Activated CD8-positive, alpha-beta memory T cell treated with anti-CD3 and anti-CD28 coated beads, Interleukin-2, amount 50 U/mL, for 24 hours (primary cell): ENCODE data around the gene ACBD6.

Experiments used
- DNase-seq: peaks from one replicate; pipeline ENCODE4 v3.0.0-alpha.2; 2020; ENCODE audit errors: extremely low read depth

ACBD6 gene

DNA sequence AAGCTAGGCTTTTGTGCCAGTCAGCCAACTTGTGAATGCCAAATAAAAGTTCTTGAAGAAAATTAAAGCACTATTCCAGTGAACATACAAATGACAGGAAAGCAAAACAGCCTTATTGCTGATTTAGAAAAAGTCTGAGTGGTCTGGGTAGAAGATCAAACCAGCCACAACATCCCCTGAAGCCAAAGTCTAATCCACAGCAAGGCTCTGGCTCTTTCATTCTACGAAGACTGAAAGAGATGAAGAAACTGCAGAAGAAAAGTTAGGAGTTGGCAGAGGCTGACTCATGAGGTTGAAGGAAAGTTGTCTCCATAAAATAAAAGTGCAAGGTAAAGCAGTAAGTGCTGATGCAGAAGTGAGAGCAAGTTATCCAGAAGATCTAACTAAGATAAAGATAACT lies 206.4 kb downstream of the ACBD6 start:
- no peak for DNase-seq

DNA sequence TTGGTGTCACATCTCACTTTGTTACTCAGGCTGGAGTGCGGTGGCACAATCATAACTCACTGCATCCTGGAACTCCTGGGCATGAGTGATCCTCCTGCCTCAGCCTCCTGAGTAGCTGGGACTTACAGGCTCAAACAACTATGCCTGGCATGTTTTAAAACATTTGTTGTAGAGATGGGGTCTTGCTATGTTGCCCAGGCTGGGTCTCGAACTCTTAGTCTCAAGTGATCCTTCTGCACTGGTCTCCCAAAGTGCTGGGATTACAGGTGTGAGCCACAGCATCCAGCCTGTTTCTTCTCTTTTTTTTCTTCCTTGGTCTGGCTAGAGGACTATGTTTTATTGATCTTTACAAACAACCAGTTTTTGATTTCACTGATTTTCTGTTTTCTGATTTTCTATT lies 207.7 kb downstream of the ACBD6 start:
- no peak for DNase-seq

DNA sequence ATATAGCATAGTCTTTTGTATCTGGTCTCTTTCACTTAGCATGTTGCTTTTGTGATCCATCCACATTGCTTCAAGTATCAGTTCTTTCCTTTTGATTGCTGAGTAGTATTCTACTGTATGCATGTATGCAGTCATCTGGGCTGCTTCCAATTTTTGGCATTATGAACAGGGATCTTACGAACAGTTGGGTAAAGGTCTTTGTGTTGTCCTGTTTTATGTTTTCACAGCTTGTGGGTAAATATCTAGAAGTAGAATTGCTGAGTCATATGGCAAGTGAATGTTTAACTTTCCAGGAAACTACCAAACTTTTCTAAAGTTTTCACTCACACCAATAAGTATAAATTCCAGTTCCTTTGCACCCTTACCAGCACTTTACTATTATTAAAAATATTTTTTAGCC lies 211.4 kb downstream of the ACBD6 start:
- DNase-seq: no peak

DNA sequence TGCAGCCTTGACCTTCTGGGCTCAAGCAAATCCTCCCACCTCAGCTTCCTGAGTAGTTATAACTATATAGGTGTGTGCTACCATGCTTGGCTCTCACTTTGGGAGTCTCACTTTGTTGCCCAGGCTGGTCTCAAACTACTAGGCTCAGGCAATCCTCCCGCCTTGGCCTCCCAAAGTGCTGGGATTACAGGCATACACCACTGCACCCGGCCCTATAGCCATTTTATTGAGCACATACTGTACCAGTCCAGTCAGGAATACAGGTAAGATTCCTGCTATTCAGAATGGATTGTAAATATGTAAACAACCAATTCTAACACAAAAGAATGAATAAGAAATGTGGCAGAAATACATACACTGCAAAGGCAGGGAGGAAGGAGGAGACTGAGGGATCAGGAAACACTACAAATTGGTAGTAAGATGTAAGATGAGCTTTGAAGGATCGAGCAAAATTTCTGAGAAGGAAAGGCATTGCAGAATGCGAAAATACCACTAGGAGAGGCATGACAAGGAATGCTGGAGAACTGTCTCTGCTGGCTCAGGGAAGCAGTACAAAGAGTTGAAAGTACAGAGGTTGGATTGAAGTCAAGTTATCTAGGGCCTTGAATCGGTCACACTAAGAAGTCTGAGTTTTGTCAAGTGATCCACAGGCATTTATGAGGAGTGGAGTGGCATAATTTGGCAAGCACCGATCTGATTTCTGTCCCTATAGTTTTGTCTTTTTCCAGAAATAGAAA lies 211.9 kb downstream of the ACBD6 start:
- DNase-seq: no peak

DNA sequence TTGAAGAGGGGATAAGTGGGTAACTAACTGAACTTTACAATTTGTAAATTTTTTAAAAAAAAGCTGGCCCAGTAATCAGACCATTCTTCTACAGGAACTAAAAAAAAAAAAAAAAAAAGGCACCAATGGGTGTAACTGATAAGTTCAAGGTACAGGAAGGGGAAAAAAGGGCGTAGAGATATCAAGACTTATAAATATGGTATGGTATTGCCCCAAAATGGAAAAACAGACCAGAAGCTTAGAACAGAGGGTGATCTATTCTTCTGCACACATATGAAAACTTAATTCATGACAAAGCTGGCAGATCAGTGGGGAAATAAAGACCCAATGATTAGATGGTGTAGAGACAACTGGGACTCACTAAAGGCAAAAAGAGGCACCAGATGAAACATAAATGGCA lies 213.4 kb downstream of the ACBD6 start:
- no peak for DNase-seq

DNA sequence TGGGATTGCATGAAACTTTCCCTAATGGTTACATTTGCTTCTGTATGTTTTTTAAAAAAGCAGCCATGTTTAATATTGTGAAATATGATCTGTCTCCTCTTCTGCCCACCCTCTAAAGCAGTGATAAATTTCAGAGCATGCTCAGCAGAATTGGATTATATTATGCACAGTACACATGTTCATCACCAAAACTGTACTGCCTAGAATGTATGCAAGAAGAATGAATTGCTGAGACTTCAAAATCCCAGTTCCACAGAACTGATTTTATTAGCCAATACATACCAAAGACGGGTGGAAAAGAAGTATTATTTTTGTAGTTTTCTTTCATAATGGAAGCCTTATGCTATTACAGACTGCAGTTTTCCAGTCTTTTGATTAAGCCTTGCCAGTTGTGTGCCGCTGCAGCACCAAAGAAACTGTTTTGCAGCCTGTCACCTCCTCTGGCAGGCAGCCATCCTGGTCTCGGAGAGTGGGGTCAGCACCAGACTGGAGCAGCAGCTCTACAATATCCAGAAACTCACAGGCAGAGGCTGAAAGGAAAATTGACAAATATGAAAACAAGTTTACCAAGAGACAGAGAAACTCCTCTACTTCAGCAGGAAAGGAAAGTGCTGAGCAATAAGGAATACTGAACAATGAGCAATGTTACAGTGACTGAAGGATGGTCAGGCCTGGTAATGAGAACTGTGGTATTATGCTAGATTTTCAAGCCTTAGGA lies 214.2 kb downstream of the ACBD6 start:
- no peak for DNase-seq

DNA sequence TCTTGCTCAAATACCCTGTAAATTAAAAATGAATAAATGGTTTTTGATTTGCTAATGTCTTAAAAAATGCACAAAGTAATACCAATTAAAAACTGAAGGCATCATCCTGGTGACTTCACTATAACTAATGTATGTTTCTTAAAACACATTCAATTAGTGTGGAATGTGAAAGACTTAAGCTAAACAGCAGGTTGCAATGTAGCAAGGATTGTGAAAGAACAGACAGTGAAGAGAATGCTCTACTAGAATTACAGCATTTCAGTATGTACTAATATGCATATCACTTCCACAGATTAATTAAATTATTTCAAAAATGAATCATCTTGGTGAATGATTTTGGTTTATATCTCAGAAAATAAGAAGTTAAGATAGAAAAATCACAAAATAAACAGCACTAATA lies 216.0 kb downstream of the ACBD6 start:
- no peak for DNase-seq

DNA sequence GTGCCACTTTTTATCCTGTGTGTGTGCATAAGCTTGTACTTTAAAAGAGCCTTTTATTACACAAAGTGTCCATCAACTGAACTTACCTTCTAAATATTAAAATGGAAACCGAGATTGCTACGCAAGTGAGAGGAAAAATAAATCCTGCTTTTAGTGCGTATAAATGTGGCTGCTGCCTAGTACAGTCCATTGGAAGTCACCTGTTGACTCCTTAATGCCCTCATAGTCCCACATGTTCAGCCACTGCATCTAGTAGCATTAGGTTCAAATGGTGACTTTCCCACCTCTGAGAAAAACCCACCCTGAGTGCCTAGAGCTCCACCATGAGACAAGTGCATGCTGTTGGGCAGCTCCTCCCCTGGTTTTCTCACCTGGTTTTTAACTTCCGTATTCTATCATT lies 219.3 kb downstream of the ACBD6 start:
- DNase-seq: no peak

DNA sequence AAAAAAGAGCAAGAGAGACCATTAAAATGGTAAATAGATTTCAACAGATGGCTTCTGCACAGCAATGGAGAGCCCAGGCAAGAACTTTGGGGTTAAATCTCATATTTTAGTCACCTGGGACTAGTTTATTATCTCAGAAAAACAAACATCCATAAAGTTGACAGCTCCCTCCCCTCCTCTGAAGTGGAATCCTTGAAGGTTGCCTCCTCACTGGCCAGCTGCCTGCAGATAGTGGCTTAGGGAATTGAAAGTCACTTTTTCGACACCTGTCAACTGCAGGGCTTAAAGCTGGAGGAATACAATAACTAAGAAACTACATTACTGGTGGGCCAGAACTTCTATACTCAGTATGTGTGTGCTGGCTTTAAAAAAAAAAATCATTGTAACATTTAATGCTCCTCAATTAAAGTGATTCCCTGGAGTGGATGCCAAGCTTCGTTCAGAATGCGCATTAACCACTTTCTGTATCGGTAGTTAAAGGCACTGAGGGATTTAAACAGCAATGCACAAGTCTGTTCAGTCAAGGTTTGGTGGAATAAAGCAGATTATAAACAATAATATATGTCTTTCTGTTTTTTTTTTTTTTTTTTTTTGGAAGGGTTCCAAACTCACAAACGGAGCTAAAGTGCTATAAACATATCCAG lies 219.9 kb downstream of the ACBD6 start:
- no peak for DNase-seq

DNA sequence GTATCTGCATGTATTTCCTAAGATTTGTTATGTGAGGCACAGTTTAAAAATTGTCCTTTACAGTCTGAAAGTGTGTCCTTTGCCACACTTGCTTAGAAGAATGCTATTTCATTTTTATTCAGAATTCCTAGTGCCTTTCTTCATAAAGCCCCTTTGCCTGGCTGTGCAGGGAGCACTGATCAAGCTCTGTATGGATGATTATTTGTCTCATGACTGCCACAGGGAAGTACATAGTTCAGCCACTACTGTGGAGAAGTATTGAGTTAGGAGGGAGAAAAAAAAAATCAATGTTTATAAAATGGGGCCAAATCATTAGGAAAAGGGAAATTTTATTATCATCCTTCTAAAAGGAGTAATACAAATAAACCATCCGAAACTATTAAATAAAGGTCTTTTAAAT lies 220.9 kb downstream of the ACBD6 start:
- DNase-seq: no peak

DNA sequence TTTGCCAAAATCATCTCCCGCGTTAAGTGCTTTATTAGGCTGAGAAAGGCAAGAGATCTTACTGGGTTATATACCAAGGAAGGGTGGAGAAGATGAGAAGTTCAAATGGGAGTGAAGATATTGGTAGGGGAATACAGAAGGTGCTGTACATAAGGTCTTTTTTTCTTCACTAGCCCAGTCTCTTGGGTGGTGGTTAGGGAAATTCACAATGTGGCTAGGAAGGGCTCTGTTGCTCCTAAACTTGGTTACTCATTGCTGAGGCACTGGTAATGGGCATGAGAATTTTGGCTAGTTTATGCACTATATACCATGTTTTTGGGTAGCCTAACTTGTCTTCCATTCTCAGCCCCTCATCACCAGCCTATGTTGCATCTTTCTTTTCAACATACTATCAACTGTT lies 221.8 kb downstream of the ACBD6 start:
- DNase-seq: no peak

DNA sequence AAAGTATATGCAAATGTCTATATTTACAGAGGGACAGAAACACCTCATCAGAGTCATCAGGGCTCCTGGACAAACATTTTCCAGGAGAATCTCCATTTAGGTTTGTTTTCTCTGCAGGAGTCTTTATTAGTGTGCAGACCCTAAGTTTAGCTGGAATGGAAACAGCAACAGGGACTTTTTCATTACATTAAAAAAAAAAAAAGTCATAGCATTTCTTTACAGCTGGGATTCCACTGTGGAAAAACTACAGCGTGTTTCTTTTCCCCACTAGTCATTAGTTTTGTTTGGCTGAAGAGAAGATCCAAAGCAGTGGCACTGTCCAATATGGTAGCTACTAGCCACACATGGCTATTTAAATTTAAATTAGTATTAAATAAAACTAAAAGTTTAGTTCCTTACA lies 222.7 kb downstream of the ACBD6 start:
- no peak for DNase-seq

DNA sequence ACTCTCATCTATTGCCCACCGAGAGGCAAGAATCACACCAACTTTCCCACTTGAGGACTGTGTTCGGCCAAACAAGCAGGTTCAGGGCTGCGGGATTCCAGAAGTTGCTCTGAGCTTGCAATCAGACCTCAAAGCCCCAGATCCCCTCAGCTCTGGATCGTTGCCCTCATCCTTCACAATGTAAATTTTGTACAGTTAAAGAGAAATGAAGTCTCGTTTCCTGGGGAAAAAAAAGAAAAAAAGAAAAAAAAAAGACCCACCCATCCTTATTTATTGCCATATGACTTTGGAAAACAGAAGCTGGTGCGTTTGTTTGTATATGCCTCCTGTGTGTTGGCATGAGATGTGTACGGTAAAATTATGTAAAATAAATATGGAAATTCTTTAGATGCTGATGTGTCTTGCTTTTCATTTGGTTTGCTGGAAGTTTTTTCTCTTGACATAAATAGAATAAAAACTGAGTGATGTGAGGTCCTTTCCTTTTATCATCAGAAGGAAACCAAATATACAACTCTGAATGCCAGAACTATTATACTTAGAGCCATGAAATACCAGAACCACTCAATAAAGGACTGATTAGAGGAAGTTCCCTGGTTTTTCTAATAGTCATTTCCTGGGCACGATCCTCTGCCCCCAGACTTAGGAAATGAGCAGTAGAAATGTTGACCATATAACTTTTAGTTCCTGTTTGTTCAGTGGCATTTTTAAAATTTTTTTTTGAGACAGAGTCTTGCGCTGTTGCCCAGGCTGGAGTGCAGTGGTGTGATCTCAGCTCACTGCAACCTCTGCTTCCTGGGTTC lies 223.6 kb downstream of the ACBD6 start:
- no peak for DNase-seq

DNA sequence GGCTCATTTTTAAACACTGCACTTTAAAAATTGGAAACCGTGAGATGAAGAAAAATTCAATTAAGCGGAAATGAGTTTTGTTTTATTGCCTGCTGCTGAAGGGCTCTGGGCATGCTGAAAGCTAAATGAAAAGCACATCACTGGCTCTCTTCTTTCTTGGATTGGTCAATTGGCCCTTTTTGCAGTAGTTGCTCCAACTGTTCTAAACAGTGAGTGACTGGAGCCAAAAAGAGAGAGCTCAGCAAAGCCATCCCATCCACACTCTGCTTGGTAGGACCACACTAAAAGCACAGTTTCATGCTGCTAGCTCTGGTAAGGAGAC lies 224.2 kb downstream of the ACBD6 start:
- no peak for DNase-seq

DNA sequence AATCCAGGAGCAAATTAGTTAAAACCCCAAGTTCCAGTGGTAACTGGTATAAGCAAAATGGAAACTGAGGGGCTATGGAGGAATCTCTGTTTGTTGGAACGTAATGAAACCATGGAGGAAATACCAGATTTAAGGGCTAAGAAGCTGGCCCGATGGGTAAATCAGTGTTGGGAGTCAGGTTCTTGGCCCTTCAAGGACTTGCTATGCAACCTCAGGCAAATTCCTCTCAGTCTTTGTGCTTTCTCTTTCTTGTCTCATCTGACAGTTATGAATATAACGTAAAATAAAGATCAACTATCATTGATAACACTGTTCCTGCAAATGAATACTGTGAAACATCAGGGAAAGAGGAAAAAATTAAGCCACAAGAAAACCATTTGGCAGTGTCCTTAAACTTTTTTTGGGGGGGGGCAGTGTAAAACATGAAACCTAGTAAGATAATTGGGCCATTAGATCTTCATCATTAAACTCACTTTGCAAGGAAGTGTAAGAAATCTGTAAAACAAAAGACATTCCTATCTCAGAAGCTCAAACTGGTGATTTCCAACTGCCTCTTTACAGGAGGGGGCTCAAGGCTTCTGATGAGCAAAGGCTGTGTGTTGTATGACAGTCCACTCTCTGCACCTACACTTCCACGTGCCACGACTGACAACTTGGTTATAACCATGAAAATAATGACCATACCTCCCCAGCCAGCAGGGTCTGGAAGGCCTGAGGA lies 224.7 kb downstream of the ACBD6 start:
- no peak for DNase-seq

DNA sequence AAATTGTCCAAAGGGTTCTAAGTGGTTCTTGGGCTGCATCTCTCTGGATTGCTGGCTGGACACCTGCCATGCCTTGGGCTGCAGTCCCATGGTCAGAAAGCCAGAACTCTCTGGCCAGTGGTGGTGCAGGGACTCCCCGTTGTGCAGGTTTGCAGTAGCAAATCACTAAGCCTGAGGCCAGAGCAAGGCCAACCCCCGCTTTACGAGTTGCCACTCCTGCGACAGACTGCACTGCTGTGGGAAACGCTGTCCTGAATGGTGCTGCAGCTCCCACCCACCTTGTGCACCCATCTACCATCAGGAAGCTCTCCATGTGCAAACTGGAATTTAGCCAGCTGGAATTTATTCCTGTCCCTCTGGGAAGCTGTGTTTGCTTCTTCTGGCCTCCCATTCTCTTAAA lies 226.7 kb downstream of the ACBD6 start:
- no peak for DNase-seq

DNA sequence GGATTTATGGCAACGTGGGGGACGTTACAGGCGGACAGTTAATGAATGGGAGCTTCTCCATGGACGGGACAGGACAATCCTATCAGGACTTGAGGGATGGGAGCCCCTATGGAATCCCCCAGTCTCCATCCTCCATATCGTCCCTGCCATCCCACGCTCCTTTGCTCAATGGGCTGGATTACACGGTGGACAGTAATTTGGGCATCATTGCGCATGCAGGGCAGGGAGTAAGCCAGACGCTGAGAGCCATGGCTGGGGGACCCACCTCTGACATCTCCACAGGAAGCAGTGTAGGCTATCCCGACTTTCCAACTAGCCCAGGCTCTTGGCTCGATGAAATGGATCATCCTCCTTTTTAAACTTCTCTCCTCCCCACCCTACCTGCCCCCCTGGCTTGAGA lies 228.2 kb downstream of the ACBD6 start:
- DNase-seq: no peak

DNA sequence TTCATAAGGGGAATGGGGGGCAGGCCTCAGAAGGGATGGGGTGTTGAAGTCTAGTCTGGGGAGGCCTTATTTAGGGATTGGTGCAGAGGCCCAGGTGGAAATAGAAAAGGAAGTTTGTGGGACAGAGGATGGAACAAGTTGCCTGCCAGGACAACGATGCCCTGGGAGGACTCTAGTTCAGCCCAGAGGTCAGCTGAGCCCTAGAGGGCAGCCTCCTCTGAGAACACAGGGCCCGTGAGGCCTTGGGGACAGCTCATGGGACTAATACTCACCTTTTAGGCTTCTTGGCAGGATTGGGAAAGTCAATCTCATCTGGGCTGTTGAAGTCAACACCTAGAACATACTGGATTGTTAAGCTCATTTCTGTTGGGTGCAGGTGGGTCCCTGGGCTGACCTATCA lies 229.3 kb downstream of the ACBD6 start:
- no peak for DNase-seq

DNA sequence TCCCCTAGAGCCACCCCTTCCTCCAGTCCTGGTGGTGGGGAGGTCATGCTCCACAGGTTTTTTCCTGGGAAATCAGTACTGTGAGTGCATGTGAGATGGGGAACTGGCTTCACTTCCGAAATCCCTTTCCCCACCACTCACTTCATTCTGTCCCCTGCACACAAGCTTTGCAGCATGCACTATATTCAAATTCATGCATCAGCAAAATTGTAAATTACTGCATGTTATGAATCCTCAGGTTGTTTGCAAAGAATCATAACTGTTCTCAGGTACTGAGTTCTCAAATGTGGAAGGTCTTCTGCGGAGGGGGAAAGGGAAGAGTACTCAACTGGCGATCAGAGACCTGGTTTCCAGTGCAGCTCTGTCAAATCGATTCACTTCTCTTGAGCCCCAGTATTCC lies 230.0 kb downstream of the ACBD6 start:
- no peak for DNase-seq

DNA sequence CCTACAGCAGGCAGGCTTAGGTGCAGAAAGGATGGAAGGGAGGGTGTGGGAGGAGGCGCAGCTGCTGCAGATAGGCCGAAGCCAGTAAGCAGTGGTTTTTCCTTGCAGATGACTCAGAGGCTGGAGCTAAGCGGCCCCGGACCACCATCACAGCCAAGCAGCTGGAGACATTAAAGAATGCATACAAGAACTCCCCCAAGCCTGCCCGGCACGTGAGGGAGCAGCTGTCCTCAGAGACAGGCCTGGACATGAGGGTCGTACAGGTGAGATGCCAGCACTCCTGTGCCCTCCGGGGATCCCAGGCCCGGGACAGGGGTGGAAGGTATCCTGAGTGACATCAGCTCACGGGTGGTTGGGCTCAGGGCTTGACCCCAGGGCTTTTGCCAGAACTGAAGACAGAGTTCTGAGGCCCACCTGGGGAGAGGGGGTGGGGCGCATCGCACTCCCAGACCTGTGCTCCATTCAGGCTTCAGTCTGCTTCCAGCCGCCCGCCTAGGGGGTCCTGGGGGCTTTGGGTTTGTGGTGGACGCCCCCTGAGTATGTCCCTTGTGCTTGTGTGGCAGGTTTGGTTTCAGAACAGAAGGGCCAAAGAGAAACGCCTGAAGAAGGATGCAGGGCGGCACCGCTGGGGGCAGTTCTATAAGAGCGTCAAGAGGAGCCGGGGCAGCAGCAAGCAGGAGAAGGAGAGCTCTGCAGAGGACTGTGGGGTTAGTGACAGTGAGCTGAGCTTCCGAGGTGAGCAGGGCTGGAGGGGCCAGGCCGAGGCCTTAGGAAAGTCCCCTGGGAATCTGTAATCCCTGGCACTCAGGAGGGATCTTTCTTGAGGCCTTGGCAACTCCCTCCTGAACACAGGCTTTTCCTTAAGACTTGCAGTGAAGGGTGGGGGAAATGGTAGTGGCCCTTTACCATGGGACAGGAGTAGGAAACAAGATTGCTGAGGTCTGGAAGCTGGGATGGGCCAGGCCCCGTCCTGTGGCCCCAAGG lies 230.8 kb downstream of the ACBD6 start:
- no peak for DNase-seq
